Mesothelial cell of epicardium (in vitro differentiated cells): Measurements from ENCODE around the gene TCTN3. TPM values are rescaled to one million over a fixed set of nuclear protein-coding genes. Genes with fewer than 3 reads are reported as not detected.

Experiments
- DNase-seq, 2 experiments: peaks; one replicate each; pipeline ENCODE4 v3.0.0; 2021; ENCODE audit warnings: low spot score in 2 of 2; ENCODE audit not compliant: unreplicated experiment in 2 of 2
- H3K27ac Mint-ChIP-seq: 2 replicates; pipeline ENCODE4 v1.8.0; 2021; ENCODE audit warnings: mixed read lengths
- H3K27me3 Mint-ChIP-seq: 2 replicates; pipeline ENCODE4 v1.8.0; 2021; ENCODE audit warnings: low read depth, mixed read lengths
- H3K36me3 Mint-ChIP-seq: 2 replicates; pipeline ENCODE4 v1.8.0; 2021; ENCODE audit warnings: mixed read lengths
- H3K4me1 Mint-ChIP-seq: 2 replicates; pipeline ENCODE4 v1.8.0; 2021; ENCODE audit warnings: mixed read lengths
- H3K4me3 Mint-ChIP-seq: 2 replicates; pipeline ENCODE4 v1.8.0; 2021; ENCODE audit warnings: mild to moderate bottlenecking, moderate library complexity, mixed read lengths
- H3K9me3 Mint-ChIP-seq: 2 replicates; pipeline ENCODE4 v1.8.0; 2021; ENCODE audit warnings: mixed read lengths
- total RNA-seq: library from RNA; stranded (reverse); gene quantifications from 3 replicates; pipeline ENCODE4 v1.2.1, GENCODE V29; 2021
- TF ChIP-seq, protein P1 (sequence below): fragments of 200-600 bp; sonication (generic); IDR thresholded peaks from one replicate; pipeline ENCODE4 v1.5.0; 2021; ENCODE audit warnings: antibody characterized with exemption; ENCODE audit not compliant: unreplicated experiment

TCTN3 gene
- total RNA-seq, 1 donor from 2014 or later, result 45.7 TPM

DNA sequence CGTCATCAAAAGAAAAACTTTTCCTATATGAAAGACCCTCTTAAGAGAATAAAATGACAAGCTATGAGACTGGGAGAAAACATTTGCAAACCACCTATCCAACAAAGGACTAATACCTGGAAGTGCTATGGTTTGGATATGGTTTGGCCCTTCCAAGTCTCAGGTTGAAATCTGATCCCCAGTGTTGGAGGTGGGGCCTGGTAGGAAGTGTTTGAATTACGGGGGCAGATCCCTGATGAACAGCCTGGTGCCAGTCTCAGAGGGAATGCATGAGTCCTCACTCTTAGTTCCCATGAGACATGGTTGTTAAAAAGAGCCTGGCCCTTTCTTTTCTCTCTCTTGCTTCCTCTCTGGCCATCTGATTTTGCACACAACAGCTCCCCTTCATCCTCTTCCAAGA is 43.5 kb downstream of the TCTN3 start:
- no peak for DNase-seq
- H3K36me3 Mint-ChIP-seq, result peaks cover 57% of the 10 kb centered on the region
- H3K27me3 Mint-ChIP-seq, result no peaks in the 10 kb centered on the region
- TF ChIP-seq, protein P1, sequence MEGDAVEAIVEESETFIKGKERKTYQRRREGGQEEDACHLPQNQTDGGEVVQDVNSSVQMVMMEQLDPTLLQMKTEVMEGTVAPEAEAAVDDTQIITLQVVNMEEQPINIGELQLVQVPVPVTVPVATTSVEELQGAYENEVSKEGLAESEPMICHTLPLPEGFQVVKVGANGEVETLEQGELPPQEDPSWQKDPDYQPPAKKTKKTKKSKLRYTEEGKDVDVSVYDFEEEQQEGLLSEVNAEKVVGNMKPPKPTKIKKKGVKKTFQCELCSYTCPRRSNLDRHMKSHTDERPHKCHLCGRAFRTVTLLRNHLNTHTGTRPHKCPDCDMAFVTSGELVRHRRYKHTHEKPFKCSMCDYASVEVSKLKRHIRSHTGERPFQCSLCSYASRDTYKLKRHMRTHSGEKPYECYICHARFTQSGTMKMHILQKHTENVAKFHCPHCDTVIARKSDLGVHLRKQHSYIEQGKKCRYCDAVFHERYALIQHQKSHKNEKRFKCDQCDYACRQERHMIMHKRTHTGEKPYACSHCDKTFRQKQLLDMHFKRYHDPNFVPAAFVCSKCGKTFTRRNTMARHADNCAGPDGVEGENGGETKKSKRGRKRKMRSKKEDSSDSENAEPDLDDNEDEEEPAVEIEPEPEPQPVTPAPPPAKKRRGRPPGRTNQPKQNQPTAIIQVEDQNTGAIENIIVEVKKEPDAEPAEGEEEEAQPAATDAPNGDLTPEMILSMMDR, result no peak
- H3K27ac Mint-ChIP-seq, result no peak overlapping the region
- peaks cover 10% of the 10 kb centered on the region for H3K9me3 Mint-ChIP-seq
- H3K4me3 Mint-ChIP-seq, result no peak overlapping the region
- peaks cover 7% of the 10 kb centered on the region for H3K4me1 Mint-ChIP-seq

DNA sequence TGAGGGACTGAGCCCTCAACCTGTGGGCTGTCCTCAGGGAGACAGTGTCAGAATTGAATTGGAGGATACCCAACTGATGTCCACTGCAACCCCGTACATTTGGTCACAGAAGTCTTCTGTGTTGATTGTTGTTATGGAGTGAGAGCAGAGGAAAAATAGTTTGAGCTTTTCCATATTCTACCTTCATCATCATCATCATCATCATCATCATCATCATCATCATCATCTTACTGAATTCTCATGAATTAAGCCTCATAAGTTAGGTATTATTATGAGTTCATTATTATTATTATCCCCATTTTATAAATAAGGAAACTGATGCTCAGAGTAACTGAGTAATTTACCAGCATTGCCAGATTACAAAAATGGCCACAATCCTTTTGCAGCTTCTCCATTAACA is 45.6 kb downstream of the TCTN3 start:
- no peaks in the 10 kb centered on the region for H3K27me3 Mint-ChIP-seq
- TF ChIP-seq, protein P1, result no peak
- peaks cover 10% of the 10 kb centered on the region for H3K9me3 Mint-ChIP-seq
- no peak for DNase-seq
- no peak overlapping the region for H3K27ac Mint-ChIP-seq
- H3K4me1 Mint-ChIP-seq, result no peaks in the 10 kb centered on the region
- no peak overlapping the region for H3K4me3 Mint-ChIP-seq
- peaks cover 52% of the 10 kb centered on the region for H3K36me3 Mint-ChIP-seq

DNA sequence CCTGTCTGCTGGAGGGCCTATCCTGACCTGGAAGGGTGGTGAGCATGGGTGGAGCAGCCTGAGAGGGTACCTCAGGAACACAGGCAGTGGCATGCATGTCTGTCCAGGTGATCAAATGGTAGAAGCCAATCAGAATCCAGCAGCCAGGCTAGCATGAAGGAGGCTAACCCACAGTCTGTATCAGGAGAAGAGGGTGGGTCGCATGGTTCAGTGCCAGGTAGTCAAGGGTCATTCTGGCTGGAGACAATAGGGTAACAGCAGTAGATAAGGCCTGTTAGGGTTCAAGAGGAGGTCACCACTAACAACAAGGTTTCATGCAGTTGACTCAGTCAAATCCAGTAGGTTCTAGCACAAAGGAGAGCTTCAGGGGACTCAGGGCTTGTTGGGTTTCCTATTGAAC is 47.6 kb downstream of the TCTN3 start:
- Mint-ChIP-seq H3K9me3 (peaks cover 2% of the 10 kb centered on the region), H3K36me3 (peaks cover 43% of the 10 kb centered on the region), H3K27me3 (no peaks in the 10 kb centered on the region), H3K4me3 (no peak overlapping the region), H3K27ac (no peak overlapping the region), H3K4me1 (no peaks in the 10 kb centered on the region)
- TF ChIP-seq, protein P1, result no peak
- no peak for DNase-seq

DNA sequence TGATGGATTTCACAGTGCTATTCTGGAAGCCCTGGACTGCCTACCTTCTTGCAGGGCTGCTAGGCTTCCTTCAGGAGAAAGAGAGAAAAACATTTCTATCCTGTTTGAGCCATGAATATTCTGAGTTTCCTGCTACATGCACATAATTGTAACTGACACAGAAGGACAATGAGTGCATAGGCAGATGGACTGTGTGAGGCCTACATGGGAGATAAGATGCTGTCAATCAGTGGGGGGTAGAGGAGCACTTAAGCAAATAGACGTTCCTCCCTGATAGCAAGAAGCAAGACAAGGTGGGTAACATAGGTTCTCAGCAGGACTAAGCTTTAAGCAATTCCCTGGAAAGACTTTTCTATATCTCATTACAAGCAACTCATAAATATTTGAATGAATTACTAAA is 48.8 kb downstream of the TCTN3 start:
- no peak overlapping the region for H3K4me3 Mint-ChIP-seq
- H3K27ac Mint-ChIP-seq, result no peak overlapping the region
- no peak for DNase-seq
- H3K4me1 Mint-ChIP-seq, result no peaks in the 10 kb centered on the region
- H3K27me3 Mint-ChIP-seq, result no peaks in the 10 kb centered on the region
- H3K9me3 Mint-ChIP-seq, result no peaks in the 10 kb centered on the region
- H3K36me3 Mint-ChIP-seq, result peaks cover 40% of the 10 kb centered on the region
- TF ChIP-seq, protein P1, result no peak

DNA sequence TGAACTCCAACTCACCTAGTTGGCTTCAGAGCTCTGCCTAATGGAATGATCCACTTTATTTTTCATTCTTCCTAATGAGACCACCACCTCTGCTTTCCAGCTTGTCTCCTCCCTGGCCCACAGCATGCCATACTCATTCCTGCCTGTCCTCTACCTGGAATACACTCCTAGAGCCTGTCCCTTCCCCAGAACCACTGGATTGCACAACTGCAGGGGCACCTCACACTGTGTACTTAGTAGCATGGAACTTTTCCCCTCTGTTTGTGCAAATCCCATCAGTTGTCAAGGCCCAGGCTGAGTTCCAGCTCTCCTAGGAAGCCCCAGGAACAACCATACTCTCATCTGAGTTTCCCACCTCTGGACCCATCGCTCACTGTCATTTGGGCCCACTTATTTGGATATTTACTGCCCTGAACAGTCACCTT is 52.8 kb downstream of the TCTN3 start:
- Mint-ChIP-seq H3K27me3 (no peaks in the 10 kb centered on the region), H3K36me3 (peaks cover 36% of the 10 kb centered on the region), H3K9me3 (no peaks in the 10 kb centered on the region), H3K4me3 (no peak overlapping the region), H3K4me1 (no peaks in the 10 kb centered on the region), H3K27ac (no peak overlapping the region)
- DNase-seq, result no peak
- TF ChIP-seq, protein P1, result no peak

DNA sequence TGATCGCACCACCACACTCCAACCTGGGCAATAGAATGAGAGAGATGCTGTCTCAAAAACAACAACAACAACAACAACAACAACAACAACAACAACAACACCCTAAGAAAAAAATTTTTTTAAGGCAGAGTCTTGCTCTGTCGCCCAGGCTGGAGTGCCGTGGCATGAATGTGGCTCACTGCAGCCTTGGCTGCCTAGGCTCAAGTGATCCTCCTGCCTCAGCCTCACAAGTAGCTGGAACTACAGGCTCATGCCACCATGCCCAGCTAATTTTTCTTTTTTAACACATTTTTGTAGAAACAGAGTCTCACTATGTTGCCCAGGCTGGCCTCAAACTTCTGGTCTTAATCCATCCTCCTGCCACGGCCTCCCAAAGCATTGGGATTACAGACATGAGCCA is 55.8 kb downstream of the TCTN3 start:
- no peaks in the 10 kb centered on the region for H3K27me3 Mint-ChIP-seq
- DNase-seq, result no peak
- no peaks in the 10 kb centered on the region for H3K9me3 Mint-ChIP-seq
- TF ChIP-seq, protein P1, result no peak
- no peak overlapping the region for H3K27ac Mint-ChIP-seq
- peaks cover 54% of the 10 kb centered on the region for H3K36me3 Mint-ChIP-seq
- H3K4me3 Mint-ChIP-seq, result no peak overlapping the region
- no peaks in the 10 kb centered on the region for H3K4me1 Mint-ChIP-seq
